Central memory CD8-positive, alpha-beta T cell (primary cell): ENCODE measurements around the gene FOXL3.

Experiments used
- ATAC-seq: fragments of 150-1000 bp; cut with Tn5 transposase; replicated peaks from 2 replicates; pipeline ENCODE4 v1.10.0; 2022; ENCODE audit warnings: mild to moderate bottlenecking, moderate FRiP score, moderate number of reproducible peaks; ENCODE audit not compliant: poor library complexity, severe bottlenecking; ENCODE audit errors: extremely low read depth
- DNase-seq, 2 donors: peaks; one replicate each; pipeline ENCODE4 v3.0.0; 2021; ENCODE audit warnings: low spot score in 2 of 2
- H3K27ac Mint-ChIP-seq: one replicate; pipeline ENCODE4 v1.8.0; 2022; ENCODE audit warnings: low read depth, mild to moderate bottlenecking, moderate library complexity, mixed read lengths
- H3K27me3 Mint-ChIP-seq: one replicate; pipeline ENCODE4 v1.8.0; 2022; ENCODE audit warnings: mixed read lengths
- H3K36me3 Mint-ChIP-seq: one replicate; pipeline ENCODE4 v1.8.0; 2022; ENCODE audit warnings: mild to moderate bottlenecking, moderate library complexity, mixed read lengths; ENCODE audit not compliant: insufficient read depth
- H3K4me1 Mint-ChIP-seq: one replicate; pipeline ENCODE4 v1.8.0; 2022; ENCODE audit warnings: mixed read lengths
- H3K4me3 Mint-ChIP-seq: one replicate; pipeline ENCODE4 v1.8.0; 2022; ENCODE audit warnings: mild to moderate bottlenecking, moderate library complexity, mixed read lengths
- H3K9me3 Mint-ChIP-seq: one replicate; pipeline ENCODE4 v1.8.0; 2022; ENCODE audit warnings: mixed read lengths

The FOXL3 gene

GRCh38 chr7:322708-323111 is 32.7 kb downstream of the FOXL3 start:
- peaks cover 2% of the 10 kb centered on the region for H3K36me3 Mint-ChIP-seq
- ATAC-seq (no peak), DNase-seq (no peak)
- no peak overlapping the region for H3K27ac Mint-ChIP-seq
- H3K27me3 Mint-ChIP-seq: peaks cover 51% of the 10 kb centered on the region
- no peaks in the 10 kb centered on the region for H3K4me1 Mint-ChIP-seq
- H3K4me3 Mint-ChIP-seq: no peak overlapping the region
- no peaks in the 10 kb centered on the region for H3K9me3 Mint-ChIP-seq

GRCh38 chr7:323410-323809 is 33.4 kb downstream of the FOXL3 start:
- H3K9me3 Mint-ChIP-seq: no peaks in the 10 kb centered on the region
- H3K27me3 Mint-ChIP-seq: peaks cover 51% of the 10 kb centered on the region
- no peaks in the 10 kb centered on the region for H3K4me1 Mint-ChIP-seq
- ATAC-seq (no peak), DNase-seq (no peak)
- H3K36me3 Mint-ChIP-seq: peaks cover 2% of the 10 kb centered on the region
- no peak overlapping the region for H3K27ac Mint-ChIP-seq
- H3K4me3 Mint-ChIP-seq: no peak overlapping the region

- Mint-ChIP-seq H3K9me3 (no peaks in the 10 kb centered on the region), H3K36me3 (peaks cover 2% of the 10 kb centered on the region), H3K4me1 (no peaks in the 10 kb centered on the region), H3K27me3 (peaks cover 51% of the 10 kb centered on the region), H3K4me3 (no peak overlapping the region), H3K27ac (no peak overlapping the region)
- ATAC-seq (no peak), DNase-seq (no peak)
Observed at GRCh38 chr7:324011-324410, 34.0 kb downstream of the FOXL3 start.

- ATAC-seq: no peak
- peaks cover 2% of the 10 kb centered on the region for H3K36me3 Mint-ChIP-seq
- no peak overlapping the region for H3K4me3 Mint-ChIP-seq
- no peaks in the 10 kb centered on the region for H3K9me3 Mint-ChIP-seq
- no peak for DNase-seq
- no peak overlapping the region for H3K27ac Mint-ChIP-seq
- peaks cover 49% of the 10 kb centered on the region for H3K27me3 Mint-ChIP-seq
- H3K4me1 Mint-ChIP-seq: no peaks in the 10 kb centered on the region
Observed at GRCh38 chr7:325051-325798, 35.3 kb downstream of the FOXL3 start.

GRCh38 chr7:325811-326210 is 35.8 kb downstream of the FOXL3 start:
- Mint-ChIP-seq H3K9me3 (no peaks in the 10 kb centered on the region), H3K27me3 (peaks cover 51% of the 10 kb centered on the region), H3K36me3 (peaks cover 2% of the 10 kb centered on the region), H3K27ac (peak overlapping the region; percentile 75), H3K4me3 (no peak overlapping the region), H3K4me1 (no peaks in the 10 kb centered on the region)
- DNase-seq (no peak), ATAC-seq (no peak)

- Mint-ChIP-seq H3K27ac (peak overlapping the region; percentile 75), H3K27me3 (peaks cover 55% of the 10 kb centered on the region), H3K36me3 (peaks cover 2% of the 10 kb centered on the region), H3K9me3 (no peaks in the 10 kb centered on the region), H3K4me1 (no peaks in the 10 kb centered on the region), H3K4me3 (no peak overlapping the region)
- ATAC-seq (no peak), DNase-seq (no peak)
Observed at GRCh38 chr7:326273-326672, 36.3 kb downstream of the FOXL3 start.

- Mint-ChIP-seq H3K27me3 (peaks cover 58% of the 10 kb centered on the region), H3K36me3 (peaks cover 2% of the 10 kb centered on the region)
- no peak for DNase-seq
Observed at GRCh38 chr7:326809-327232, 36.9 kb downstream of the FOXL3 start.

GRCh38 chr7:327233-327931 is 37.4 kb downstream of the FOXL3 start:
- peaks cover 58% of the 10 kb centered on the region for H3K27me3 Mint-ChIP-seq
- no peaks in the 10 kb centered on the region for H3K36me3 Mint-ChIP-seq
- ATAC-seq: no peak
- no peak for DNase-seq
- no peak overlapping the region for H3K4me3 Mint-ChIP-seq
- no peaks in the 10 kb centered on the region for H3K9me3 Mint-ChIP-seq
- H3K4me1 Mint-ChIP-seq: no peaks in the 10 kb centered on the region
- H3K27ac Mint-ChIP-seq: no peak overlapping the region

More at GRCh38 chr7:326809-327232, 36.9 kb downstream of the FOXL3 start:
- no peak for ATAC-seq
- Mint-ChIP-seq H3K4me3 (no peak overlapping the region), H3K27ac (no peak overlapping the region), H3K4me1 (no peaks in the 10 kb centered on the region), H3K9me3 (no peaks in the 10 kb centered on the region)

GRCh38 chr7:327991-328702 is 38.2 kb downstream of the FOXL3 start:
- H3K4me3 Mint-ChIP-seq: no peak overlapping the region
- H3K36me3 Mint-ChIP-seq: no peaks in the 10 kb centered on the region
- ATAC-seq (no peak), DNase-seq (no peak)
- no peak overlapping the region for H3K27ac Mint-ChIP-seq
- no peaks in the 10 kb centered on the region for H3K9me3 Mint-ChIP-seq
- H3K4me1 Mint-ChIP-seq: no peaks in the 10 kb centered on the region
- H3K27me3 Mint-ChIP-seq: peaks cover 58% of the 10 kb centered on the region

GRCh38 chr7:329691-330281 is 39.8 kb downstream of the FOXL3 start:
- ATAC-seq (no peak), DNase-seq (no peak)
- Mint-ChIP-seq H3K36me3 (no peaks in the 10 kb centered on the region), H3K4me3 (no peak overlapping the region), H3K9me3 (peaks cover 6% of the 10 kb centered on the region), H3K4me1 (peaks cover 6% of the 10 kb centered on the region), H3K27me3 (peaks cover 58% of the 10 kb centered on the region), H3K27ac (no peak overlapping the region)

- Mint-ChIP-seq H3K4me3 (no peak overlapping the region), H3K4me1 (peaks cover 6% of the 10 kb centered on the region), H3K27ac (no peak overlapping the region), H3K9me3 (peaks cover 9% of the 10 kb centered on the region), H3K27me3 (peaks cover 51% of the 10 kb centered on the region), H3K36me3 (no peaks in the 10 kb centered on the region)
- no peak for ATAC-seq
- no peak for DNase-seq
Observed at GRCh38 chr7:330511-331230, 40.7 kb downstream of the FOXL3 start.

- peaks cover 43% of the 10 kb centered on the region for H3K27me3 Mint-ChIP-seq
- no peak overlapping the region for H3K4me3 Mint-ChIP-seq
- ATAC-seq (no peak), DNase-seq (no peak)
- H3K4me1 Mint-ChIP-seq: peaks cover 6% of the 10 kb centered on the region
- no peak overlapping the region for H3K27ac Mint-ChIP-seq
- no peaks in the 10 kb centered on the region for H3K36me3 Mint-ChIP-seq
- H3K9me3 Mint-ChIP-seq: peaks cover 9% of the 10 kb centered on the region
Observed at GRCh38 chr7:332020-332517, 42.1 kb downstream of the FOXL3 start.
